Stimulated activated CD4-positive, alpha-beta T cell treated with anti-CD3 and anti-CD28 coated beads, Interleukin-1b, Interleukin-23, amount 100 ng/mL, for 24 hours (primary cell): ENCODE data around the gene KIAA0825.

Experiments used
- DNase-seq, 4 experiments: peaks; one replicate each; pipeline ENCODE4 v3.0.0-alpha.2; 2020; ENCODE audit warnings: low read depth in 4 of 4, low spot score in 1 of 4

Gene KIAA0825

DNA sequence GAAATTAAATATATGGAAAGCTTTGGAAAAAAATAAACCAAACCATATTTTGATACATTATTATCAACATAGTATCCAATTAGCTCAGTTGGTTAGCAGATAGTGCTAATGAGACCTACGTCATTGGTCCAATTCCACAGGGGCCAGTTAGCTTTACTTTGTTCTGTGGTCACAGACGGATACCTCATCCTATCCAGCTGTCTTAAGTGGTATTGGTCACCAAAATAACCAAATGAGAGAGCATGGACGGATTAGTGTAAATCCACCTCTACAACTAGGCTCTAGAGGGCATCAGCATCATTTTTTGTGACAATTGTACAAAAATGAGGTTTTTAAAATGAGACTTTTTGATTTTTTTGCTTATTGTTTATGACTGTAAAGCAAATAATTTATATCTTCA lies 364.2 kb downstream of the KIAA0825 start:
- no peak for DNase-seq

DNA sequence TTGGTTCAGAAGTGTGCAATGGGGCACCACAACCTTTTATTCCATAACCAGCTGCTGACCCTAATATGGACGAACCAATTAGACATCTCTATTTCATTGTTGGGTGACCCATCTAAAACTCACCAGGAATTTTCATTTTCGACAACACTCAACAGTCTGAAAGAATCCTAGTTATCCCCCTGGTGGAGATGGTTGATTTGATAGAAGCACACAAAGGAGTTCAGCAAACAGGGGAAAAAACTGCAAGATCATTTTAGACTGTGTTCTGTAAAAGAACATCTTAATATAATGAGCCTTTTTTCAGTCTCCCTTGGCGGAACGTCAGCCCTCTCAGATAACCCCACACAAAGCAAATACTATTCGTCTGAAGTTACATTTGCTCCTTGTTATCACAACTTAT lies 367.4 kb downstream of the KIAA0825 start:
- DNase-seq: no peak

DNA sequence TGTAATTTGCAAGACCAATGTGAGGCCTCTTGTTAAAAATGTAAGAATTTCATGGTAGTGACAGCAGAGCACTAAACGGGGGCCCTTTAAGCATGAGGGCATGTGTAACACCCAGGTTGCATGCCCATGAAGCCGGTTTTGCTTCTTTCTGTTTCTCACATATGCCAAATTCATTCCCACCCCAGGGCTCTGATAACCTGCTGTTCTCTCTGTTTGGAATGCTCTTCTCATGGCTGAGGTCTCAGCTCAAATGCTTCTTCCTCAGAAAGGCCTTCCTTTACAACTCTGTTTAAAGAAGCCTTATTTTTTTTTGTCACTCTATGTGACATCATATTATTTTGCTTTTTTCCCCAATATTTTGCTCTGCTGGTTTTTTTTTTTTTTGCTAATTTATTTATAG lies 369.0 kb downstream of the KIAA0825 start:
- no peak for DNase-seq

DNA sequence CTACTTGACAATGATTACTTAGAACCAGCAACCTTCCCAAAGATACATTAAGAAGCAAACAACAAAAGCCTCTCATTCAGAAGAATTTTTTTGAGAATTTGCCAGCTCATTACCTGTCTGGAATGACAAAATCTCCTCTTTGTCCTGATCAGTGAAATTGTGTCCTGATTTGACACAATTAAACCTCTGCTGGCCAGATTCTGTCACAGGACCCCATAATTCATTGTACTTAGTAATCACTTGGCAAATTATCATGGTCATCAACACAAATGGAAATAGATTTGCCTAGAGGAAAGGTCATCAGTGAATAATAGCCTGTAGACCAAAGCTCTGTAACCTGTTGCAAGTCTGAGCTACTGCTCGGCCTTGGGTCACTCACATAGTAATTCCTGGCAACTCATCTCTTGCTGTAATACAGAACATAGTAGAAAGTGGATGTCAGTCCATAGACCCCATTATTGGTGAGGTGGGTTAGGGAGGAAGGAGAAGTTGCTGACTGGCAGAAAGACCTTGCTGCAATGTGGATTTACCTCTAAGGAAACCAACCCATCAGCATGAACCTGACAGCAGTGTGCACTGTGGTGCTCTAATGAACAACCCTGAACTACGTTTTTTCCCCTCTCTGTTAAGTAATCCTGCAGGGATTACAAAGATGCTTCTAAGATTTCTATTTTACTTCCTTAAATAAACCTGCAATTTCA lies 370.1 kb downstream of the KIAA0825 start:
- DNase-seq: no peak

DNA sequence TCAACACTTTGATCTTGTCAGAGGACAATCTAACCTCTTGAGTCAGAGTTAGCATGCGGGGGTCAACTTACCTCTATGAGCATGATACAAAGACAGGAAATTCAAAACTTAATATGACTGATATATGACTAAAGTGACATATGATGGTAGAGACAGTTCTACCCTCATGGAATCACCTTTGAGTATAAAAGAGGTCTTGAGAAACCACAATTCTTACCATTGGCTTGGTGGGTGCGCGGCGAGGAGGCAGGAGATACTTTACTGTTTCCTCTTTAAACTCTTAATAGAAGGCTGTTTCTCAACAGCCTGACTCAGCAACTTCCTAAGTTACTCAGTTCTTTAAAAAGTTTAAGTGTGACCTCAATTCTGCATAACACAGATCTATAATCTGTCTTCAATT lies 372.8 kb downstream of the KIAA0825 start:
- DNase-seq: no peak

DNA sequence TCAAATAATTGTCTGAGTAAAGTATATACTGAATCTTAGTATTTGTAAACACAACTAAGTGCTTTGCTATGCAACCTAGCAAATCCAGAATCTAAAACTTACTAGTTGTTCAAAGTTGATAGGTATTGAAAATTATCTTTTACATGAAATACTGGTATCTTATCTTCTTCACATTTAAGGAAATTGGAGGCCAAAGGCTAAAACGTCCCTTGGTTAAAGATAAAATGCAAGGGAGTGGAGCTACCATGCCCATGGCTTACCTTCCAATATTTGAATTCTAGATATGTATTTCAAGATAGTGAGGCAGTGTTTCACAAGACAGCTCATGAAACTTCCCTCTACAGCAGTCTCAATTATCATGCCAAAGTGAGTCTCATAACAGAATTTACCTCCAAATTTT lies 373.5 kb downstream of the KIAA0825 start:
- DNase-seq: no peak

DNA sequence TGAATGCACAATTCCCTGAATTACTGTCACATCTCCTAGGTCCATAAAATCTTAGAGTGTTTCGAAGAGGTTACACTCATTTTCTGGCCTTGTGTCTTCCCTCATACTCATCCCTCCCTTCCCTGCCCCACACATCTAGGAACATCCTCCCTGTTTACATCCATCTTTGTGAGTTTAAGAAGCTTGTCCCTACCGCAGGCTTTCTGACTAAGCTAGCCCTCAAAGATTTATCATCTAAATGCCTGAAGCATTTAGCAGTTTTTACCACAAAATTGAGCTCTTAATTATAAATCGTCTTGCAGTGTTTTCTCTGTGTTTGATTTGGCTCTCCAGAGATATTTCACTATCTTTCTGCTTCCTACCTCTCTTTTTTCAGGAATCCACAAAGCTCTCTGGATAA lies 374.8 kb downstream of the KIAA0825 start:
- DNase-seq: no peak

DNA sequence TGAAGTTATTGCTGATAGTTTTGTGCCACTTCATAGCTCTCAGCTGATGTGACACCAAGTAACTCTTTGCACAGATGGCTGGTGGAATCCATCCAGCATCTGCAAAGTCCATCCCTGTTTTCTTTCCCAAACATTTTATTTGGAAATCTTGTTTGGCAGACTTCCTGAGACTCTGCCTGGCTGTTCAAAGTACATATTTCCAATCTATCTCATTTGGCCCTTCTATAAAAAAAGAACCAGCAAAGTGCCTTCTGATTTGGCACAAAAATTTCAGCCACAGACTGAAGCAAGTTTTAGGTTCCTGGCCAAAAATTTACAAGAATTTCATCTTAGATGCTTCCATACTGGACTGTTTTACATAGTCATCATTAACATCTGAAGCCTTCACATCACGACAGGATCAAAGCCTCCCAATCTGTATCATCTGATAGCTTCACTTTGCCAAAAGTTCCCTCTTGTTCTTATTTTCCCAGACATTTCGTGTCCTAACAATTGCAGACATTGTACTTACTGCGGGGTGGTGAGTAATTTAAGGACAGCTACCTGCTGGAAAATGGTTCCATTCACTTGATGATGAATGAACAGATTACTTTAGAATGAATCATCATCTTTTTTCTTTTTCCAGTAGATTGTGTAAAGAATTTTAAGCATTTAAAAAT lies 377.3 kb downstream of the KIAA0825 start:
- DNase-seq: no peak

DNA sequence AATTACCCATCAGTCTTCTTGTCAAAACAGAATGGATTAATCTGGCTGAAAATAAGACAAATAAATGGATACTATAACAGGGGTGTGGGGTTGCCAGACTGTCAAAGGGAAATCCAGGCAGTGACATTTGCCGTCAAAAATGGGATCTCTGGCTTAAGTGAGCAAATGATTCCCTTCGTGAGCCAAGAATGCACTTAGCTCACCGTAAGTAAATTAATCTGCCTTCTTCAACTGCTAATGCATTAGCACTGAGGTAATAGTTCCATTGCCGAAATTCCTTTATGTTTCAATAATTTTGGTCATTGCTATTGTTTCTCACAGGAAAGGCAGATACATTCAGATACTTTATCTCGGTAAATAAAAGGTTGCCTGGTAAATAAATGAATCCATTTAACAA lies 377.8 kb downstream of the KIAA0825 start:
- no peak for DNase-seq

DNA sequence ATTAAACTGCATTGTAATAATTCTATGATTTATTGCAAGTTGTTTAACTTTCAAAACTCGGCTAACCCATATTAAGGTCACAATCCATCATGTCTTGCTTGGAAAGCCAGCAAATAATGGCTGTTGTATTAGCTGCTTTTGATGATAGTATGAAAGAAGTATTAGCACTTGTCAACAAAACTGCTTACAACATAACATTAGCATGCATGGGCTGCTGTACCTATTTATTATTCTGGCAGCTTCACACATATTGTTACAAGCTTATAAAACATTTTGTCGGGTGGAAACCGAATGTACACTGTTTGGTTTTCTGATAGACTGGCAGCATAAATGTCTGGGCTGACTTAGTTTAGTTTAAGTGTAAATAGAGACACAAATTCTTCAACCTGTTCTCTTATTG lies 378.3 kb downstream of the KIAA0825 start:
- no peak for DNase-seq

DNA sequence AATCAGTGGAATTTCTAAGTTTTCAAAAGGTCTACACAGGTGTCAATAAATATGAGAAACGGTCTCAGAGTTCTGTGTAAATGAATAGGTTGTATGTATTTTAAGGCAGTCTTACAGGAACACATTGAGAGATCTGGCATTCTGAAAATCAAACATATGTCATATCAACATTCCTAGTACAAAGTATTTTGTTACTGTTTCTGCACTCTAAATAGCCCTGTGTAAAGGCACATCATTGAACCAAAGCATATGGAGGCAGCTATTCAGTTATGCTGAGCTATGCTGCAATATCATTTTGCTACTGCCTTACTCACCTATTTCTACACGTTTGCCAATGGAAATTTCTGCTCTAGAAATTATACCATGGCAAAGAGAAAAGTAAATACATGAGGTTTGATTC lies 379.1 kb downstream of the KIAA0825 start:
- no peak for DNase-seq

DNA sequence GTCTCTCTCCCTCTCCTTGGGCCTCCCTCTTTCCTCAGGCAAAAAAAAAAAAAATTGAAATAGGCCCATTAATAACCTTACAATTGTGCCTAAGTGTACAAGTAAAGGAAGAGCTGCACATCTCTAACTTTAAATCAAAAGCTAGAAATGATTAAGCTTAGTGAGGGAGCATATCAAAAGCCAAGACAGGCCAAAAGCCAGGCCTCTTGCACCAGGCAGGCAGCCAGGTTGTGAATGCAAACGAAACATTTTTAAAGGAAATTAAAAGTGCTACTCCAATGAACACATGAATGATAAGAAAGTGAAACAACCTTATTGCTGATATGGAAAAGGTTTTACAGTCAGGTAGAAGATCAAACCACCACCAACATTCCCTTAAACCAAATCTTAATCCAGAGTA lies 383.4 kb downstream of the KIAA0825 start:
- no peak for DNase-seq

DNA sequence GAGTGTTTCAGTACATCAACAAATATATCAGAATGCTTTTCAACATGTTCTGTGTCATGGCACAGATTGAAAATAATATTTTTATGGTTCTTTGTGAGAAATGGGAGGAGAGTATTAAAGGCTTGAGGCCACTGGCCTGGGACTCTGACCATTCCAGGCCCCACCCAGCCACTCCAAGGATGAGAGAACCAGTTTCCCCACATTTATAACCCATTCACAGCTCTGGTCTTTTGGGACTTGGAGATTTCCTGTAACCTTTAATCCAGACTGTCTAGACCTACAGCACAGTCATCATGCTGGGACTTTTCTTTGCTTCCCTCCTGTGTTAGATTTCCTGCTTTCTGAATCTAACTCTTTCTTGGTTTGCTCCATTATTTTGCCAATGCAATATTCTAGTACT lies 389.6 kb downstream of the KIAA0825 start:
- DNase-seq: no peak

DNA sequence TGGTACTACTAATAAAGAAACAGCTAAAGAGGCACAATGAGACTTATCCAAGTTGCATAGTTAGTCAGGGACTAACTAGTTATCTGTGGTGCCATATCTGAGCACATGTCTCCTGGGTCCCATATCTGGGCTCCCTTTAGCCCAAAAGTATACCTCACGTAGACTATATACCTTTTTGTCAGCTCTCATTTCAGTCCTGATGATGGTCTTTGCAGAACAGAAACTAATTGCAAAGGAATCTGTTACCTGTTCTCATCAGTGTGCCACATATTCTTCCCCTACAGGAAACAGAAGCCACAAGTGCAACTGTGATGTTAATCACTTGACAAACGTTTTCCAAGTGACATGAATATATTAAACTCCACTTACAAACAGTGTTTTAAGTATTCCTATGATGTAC lies 395.2 kb downstream of the KIAA0825 start:
- no peak for DNase-seq

DNA sequence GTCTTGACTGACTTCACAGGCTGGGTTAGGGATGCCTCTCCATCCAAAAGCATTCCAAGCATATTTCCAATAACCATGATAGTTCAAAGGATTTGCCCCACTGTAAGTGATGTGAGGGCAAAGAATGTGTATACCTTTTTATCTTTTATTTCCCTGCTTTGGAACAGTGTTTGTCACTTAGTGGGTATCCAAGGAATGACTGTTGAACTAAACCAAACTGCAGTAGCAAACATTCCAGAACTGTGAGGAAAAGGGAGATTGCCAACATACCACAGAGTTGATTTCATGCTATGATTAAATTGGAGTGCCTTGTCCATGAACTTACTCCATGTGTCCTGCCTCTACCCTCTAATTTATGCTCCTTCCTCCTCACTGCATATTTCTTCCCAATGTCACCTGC lies 400.0 kb downstream of the KIAA0825 start:
- no peak for DNase-seq

DNA sequence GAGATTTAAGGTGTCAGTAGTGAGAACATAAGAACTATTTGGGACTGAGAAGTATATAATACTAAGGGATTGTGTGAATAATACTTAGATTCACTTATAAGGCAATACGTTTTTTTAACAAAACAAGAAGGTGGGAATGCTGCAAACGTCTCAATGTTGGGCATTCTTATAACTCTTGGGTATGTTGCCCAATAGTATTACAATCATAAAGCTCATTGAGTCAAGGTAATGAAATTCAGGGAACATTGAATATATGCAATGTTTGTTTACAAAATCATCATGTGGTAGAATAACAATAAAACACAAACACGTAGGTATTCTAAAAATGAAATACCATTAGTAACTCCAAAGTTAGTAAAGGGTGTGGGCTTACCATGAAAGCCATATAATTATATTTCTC lies 400.7 kb downstream of the KIAA0825 start:
- no peak for DNase-seq

DNA sequence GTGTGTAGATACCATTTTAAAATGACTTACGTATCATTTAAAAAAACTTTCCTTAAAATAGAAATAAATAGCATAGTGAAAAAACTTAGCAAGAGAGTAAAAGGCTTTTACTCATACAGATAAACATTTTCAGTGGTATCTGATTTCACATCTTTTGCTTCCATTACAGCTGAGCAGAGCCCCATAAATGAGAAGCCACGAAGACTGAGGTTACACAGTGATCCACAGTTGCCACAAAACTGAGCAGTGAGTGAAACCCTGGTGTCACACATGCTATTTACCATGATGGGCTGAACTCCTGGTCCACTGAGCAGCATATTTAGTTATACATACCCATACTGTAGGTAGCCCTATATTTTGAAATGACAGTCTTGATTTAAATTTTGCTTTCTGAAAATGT lies 401.2 kb downstream of the KIAA0825 start:
- DNase-seq: no peak

DNA sequence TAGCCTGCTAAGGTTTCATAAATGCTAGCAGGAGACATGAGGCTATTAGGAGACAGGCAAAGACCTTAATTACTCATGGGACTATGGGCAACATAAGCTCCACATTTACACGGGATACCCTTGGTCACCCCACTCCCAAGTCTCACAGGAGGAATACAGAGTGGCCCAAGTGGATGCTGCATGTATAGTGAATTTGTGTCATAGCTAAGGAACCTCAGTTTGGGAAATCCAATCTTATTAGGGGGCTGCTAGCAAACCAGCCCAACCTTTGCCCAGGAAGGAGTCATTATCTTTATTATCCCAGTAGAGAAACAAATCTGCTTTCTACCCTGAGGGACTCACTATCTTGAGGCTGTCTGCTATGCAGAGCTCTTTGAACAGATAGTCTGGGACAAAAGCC lies 405.9 kb downstream of the KIAA0825 start:
- DNase-seq: no peak

DNA sequence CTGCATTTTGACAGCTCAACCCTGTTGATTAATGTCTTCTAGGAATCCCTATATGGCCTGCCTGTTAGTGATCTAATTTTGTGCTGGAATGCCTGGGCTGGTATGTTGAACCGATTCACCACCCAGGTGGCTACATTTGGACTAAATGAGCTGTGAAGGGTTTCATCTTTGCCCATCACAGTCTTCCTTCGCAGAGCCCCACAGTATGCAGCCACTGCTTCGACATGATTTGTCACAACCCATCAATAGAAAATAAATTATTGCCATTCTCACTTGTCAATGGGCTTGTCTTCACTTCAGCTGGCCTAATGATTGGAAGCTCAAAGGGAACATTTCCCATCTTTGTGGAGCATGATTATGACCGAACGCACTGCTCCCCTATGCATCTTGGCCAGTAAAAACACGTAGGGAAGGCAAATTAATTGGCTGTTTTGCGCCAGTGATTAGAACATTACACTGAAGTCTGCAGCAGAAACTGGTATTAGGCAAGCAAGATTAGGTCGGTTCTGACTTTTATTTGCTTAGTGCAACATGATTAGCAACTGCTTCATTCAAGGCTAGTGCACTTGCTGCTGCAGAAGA lies 408.5 kb downstream of the KIAA0825 start:
- DNase-seq: no peak

DNA sequence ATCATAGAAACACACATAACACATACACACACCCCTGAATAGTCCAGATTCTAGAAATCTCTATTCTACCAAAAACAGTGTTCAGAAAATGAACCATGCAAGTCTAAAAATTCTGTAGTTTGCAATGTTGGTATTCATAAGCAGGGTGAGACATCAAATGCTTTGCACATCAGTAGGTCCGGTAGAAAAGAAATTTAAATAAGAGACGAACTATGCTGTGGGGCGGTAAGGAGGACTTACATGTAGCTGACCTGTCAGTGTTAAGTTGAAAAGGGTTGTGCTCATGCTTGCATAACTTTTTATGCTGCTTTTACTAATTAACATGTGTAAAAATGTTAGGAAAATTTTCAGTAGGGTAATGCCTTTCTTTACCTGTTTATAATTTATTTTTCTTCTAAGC lies 409.1 kb downstream of the KIAA0825 start:
- DNase-seq: no peak

DNA sequence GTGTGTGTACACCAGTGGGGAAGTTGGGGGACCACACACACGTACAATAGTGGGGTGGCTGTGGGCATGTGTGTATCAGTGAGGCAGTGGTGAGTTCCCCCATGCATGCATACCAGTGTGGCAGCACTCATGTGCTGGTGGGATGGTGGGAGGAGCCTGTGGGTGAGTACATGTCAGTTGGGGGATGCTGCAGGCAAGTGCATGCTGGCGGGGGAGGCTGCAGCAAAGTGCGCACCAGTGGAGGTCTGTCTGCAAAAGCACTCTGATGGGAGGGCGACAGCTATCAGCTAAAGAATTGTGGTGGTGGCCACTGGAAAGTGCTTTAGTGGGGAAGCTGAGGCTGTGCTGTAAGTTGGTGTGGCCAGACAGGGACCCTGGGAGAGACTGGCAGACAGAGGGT lies 418.8 kb downstream of the KIAA0825 start:
- DNase-seq: no peak

DNA sequence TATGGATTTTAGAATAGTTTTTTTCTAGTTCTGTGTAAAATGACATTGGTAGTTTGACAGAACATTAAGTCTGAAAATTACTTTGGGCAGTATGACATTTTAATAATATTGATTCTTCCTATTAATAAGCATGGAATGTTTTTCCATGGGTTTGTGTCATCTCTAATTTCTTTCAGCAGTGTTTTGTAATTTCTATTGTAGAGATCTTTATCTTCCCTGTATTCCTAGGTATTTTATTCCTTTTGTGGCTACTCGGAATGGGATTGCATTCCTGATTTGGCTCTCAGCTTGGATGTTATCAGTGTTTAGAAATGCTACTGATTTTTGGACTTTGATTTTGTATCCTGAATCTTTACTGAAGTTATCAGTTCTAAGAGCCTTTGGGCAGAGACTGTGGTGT lies 420.4 kb downstream of the KIAA0825 start:
- no peak for DNase-seq

DNA sequence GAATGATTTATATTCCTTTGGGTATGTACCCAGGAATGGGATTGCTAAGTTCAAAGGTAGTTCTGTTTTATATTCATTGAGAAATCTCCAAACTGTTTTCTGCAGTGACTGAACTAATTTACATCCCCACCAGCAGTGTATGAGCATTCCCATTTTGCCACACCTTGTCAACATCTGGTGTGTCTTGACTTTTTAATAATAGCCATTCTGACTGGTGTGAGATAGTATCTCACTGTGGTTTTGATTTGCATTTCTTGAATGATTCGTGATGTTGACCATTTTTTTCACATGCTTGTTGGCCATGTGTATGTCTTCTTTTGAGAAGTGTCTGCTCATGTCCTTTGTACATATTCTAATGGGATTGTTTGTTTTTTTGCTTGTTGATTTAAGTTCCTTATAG lies 421.5 kb downstream of the KIAA0825 start:
- DNase-seq: no peak
